ENCODE data around the gene HAT1.

- no peak for TF ChIP-seq POLR2A (IDR thresholded peaks at IDR 0.05; ENCODE audit: low read length)
- TF ChIP-seq GATA1 (IDR thresholded peaks at IDR 0.05; ENCODE audit: low read depth, low read length): no peak
Observed at GRCh38 chr2:171966688-171967087, 44.4 kb downstream of the HAT1 start.
